Fibroblast of mammary gland (primary cell): ENCODE results near the gene TSPOAP1.
A peak's percentile ranks its signal among the peaks of the same experiment; 100 is the strongest.

ENCODE experiments used
- DNase-seq: peaks from one replicate; pipeline ENCODE4 v3.0.0-alpha.2; 2010; ENCODE audit warnings: low read depth
- H3K4me3 ChIP-seq: 2 replicates; pipeline ENCODE4 v1.5.1; 2011; ENCODE audit warnings: low read depth, mild to moderate bottlenecking, low read length, moderate library complexity; ENCODE audit not compliant: control insufficient read depth
- TF ChIP-seq, protein P1 (sequence below): conservative IDR thresholded peaks from 2 replicates; pipeline ENCODE4 v1.5.1; 2011; ENCODE audit warnings: low read depth, low read length, inconsistent platforms; ENCODE audit not compliant: control insufficient read depth, insufficient read depth

Gene TSPOAP1

DNA sequence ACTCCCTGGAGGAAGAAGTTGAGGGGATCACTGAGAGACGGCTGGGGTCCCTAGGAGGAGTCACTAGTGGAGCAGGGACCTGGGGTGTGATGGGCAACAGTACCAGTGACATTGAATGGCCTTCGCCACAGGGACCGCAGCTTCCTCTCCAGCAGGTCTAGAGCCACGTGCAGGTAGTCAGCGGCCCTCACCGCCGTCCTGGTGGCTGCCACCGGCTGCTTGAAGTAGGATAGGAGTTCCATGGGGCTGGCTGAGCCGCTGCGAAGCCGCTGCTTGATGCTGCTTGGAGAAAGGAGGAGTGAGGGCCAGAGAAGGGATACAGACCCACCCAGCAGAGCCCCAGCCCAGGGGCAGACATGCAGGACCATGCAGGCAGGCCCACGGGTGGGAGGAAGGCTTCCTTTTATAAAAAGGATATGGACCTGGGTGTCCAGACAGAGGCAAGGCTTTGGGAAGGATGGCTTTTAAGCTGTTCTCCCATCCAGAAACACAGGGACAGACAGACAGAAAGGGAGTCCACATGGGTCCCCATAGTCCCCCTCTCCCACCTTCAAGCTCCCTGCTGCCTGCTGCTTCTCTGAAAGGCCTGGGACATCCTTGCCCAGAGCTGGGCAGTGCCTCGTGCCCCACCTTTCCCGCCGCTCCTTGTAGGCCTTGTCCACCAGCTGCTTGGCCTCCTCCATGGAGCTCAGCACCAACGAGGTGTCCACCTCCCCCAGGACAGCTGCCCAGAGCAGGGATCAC lies 48.7 kb downstream of the TSPOAP1 start:
- no peak for DNase-seq
- H3K4me3 ChIP-seq = no peak overlapping the region
- TF ChIP-seq, protein P1, sequence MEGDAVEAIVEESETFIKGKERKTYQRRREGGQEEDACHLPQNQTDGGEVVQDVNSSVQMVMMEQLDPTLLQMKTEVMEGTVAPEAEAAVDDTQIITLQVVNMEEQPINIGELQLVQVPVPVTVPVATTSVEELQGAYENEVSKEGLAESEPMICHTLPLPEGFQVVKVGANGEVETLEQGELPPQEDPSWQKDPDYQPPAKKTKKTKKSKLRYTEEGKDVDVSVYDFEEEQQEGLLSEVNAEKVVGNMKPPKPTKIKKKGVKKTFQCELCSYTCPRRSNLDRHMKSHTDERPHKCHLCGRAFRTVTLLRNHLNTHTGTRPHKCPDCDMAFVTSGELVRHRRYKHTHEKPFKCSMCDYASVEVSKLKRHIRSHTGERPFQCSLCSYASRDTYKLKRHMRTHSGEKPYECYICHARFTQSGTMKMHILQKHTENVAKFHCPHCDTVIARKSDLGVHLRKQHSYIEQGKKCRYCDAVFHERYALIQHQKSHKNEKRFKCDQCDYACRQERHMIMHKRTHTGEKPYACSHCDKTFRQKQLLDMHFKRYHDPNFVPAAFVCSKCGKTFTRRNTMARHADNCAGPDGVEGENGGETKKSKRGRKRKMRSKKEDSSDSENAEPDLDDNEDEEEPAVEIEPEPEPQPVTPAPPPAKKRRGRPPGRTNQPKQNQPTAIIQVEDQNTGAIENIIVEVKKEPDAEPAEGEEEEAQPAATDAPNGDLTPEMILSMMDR = no peak

DNA sequence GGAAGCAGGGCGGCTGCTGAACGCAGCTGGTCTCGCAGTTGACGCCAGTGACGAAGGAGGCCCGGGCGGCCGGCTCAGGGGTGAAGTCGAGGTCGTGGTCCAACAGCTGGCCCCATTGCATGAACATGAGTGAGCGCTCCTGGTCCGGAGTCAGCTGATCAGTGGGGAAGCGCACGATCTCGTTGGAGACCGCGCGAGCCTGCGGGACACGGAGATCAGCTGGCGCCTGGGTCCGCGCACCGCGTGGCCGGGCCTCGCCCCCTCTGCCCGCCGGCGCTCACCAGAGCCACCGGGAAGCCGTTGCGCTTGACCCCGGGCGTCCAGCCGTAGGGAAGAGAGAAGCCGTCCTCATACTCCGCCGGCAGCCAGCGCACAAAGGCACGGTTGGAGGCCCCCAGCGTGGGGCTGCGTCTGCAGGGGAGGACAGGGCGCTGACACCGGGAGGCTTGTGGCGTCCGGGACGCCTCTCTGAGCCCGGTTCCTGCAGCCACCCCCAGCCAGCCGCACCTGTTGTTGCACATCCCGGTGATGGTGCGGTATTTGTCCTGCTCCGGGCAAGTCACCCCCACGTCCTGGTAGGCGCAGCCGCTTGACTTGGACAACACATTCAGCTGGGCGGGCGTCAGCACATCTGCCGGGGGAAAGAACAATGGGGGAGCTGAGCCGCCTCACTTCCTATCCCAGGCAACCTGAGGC lies 49.4 kb downstream of the TSPOAP1 start:
- no peak overlapping the region for H3K4me3 ChIP-seq
- peak; percentile 33 for DNase-seq
- TF ChIP-seq, protein P1 = no peak

DNA sequence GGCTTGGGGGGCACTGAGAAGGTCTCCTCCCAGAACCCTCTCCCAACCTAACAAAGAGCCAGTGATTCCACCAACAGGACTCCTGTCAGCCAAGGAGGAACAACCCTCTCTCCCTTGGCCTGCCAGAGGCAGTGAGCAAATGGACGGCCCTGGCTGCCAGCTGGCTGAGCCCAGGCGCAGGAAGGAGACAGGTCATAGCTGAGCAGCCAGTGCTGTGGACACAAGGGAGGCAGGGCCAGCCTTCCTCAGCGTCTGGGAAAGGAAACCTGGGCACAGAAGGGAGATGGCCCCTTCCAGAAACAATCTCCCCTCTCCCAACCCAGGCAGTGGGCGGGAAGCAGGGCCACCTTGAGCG lies 50.0 kb downstream of the TSPOAP1 start:
- TF ChIP-seq, protein P1 = no peak
- DNase-seq = peak; percentile 10
- H3K4me3 ChIP-seq = no peak overlapping the region

DNA sequence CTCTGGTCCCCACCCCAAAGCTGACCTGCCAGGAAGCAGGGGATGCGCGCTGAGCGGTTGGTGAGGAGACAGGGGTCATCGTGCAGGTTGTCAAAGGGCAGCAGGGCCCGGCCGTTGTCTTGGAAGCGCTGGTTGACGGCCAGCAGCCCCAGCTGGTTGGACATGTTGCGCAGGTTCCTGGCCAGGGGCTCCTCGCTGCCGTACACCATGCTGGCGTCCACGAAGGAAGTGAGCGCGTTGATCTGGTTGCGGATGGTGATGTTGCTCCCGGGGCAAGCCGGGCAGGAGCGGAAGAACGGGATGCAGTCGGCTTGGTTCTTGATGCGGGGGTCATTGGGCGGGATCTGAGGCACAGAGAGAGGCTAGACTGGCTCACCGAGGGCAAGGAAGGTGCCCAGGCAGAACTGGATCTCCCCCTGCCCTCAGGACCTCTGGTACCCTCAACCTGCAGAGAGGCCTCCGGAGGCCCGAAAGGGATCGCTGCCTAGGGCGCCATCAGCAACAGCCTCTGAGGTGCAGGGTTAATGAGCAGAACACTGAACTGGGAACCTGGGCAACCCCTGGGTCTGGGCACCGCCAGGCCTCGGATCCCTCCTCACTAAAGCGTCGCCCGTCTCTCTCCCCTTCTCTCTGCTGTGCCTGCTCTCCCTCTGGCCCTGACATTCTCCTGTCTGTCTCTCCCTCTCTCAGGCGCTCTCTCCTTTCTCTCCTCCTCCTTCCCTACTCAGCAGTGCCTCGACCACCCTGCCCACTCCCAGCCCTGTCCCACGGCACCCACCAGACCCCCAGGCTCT lies 50.6 kb downstream of the TSPOAP1 start:
- TF ChIP-seq, protein P1 = no peak
- DNase-seq = no peak

DNA sequence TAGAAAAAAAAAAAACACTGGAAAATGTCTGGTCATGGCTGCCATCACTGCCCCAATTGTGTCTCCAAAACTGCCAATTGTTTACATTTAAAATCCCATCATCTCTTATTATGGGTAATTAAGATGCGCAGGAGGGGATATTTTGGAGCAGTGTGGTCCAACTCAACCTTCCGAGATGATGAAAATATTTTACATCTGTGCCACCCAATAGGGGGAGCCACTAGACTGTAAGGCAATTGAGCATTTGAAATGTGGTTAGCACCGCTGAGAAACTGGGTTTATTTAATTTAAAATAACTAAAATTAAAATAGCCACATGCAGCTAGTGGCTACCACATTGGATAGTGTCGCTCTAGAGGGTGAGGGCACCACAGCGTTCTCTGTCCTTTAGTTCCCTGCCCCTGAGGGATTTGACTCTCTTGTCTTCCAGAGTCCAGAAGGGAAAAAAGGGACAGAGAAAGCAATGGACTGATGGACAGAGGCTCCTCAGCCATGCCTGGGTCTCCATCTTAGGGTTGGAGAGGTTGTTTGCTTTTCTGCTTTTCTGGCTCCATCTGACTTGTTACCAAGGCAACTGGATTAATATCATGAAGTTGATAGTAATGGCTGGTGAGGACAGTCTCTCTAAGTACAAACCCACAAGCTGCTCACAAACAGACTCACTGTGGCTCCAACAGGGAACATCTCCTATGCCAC lies 51.3 kb downstream of the TSPOAP1 start:
- no peak overlapping the region for H3K4me3 ChIP-seq
- peak; percentile 18 for DNase-seq
- TF ChIP-seq, protein P1 = peak; percentile 46

More for the DNA sequence above, 50.6 kb downstream of the TSPOAP1 start:
- no peak overlapping the region for H3K4me3 ChIP-seq

DNA sequence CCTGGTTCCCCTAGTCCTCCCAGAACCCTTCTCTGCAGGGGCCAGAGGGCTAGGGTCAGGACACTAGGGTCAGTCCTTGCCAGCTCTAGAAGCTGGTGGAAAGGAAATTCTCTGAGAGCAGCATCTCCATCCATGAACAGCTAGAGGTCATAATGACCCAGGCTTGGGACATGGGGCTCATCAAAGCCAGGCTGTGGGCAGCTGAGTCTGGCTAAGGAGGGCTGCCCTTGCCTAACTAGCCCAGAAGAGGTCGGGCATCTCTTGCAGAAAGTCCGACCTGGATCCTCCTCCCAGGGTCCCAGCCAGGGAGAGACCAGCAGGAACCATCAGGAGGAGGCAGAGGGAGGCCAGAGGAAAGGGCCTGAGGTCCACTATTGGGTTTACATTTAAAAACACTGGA lies 52.2 kb downstream of the TSPOAP1 start:
- DNase-seq = no peak
- TF ChIP-seq, protein P1 = no peak
- H3K4me3 ChIP-seq = no peak overlapping the region
